ENCODE results near the gene NTMT1. TPM values are rescaled to one million over a fixed set of nuclear protein-coding genes. Genes with fewer than 3 reads are reported as not detected.
"Not testable (repeated sequence)": the region's sequence is repeated elsewhere in the genome, so short reads cannot be mapped to it uniquely, and the experiment has no call there.

Gene NTMT1
- polyA plus RNA-seq, 2 of the 4 experiments (the other 2 are of a cell fraction) = 49.4 to 92.2 TPM

DNA sequence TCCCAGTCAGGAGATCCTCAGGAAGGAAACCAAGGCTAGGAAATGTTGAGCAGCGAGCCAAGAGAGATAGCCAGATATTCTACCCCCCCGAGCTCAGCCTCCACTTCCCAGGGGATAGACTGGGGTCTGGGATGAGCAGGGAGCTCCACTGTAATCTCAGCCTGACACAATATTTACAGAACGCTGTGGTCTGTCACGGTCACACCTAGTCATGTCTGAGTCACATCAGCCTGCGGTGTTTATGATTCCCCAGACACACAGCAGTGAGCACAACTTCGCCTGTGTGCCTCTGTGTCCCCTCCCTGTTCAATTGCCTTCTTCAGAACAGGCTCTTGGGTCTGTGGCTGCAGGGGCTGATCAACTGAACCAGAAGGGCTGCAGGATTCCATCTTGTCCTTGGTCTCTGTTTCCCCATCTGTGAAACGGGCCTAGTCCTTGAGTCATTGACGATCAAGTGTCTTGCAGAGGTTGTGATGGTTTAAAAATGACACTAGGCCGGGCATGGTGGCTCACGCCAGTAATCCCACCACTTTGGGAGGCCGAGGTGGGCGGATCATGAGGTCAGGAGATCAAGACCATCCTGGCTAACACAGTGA, 30.9 kb downstream of the NTMT1 start (continued):
- TF ChIP-seq CTCF (IDR thresholded peaks at IDR 0.05) = no peak
- peak in 1 of 2 experiments; percentile 35; a peak in 1 of 4 replicates for TF ChIP-seq CEBPB (IDR thresholded peaks at IDR 0.05)
- no peak for TF ChIP-seq MYC (IDR thresholded peaks at IDR 0.05; ENCODE audit: borderline replicate concordance, low read length)
- TF ChIP-seq NFE2L2 (conservative IDR thresholded peaks at IDR 0.05; ENCODE audit: low read length) = no peak
- TF ChIP-seq, protein P1, sequence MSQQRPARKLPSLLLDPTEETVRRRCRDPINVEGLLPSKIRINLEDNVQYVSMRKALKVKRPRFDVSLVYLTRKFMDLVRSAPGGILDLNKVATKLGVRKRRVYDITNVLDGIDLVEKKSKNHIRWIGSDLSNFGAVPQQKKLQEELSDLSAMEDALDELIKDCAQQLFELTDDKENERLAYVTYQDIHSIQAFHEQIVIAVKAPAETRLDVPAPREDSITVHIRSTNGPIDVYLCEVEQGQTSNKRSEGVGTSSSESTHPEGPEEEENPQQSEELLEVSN (IDR thresholded peaks at IDR 0.05; ENCODE audit: borderline replicate concordance, low read depth) = no peak
- TF ChIP-seq BHLHE40 (IDR thresholded peaks at IDR 0.05; ENCODE audit: low read depth, low read length) = no peak
- TF ChIP-seq HOXB5 (CRISPR knock-in tag; IDR thresholded peaks at IDR 0.05) = no peak
- no peak for TF ChIP-seq USF2 (IDR thresholded peaks at IDR 0.05)
- no peak for TF ChIP-seq RARB (CRISPR knock-in tag; IDR thresholded peaks at IDR 0.05)
- TF ChIP-seq EP300 (IDR thresholded peaks at IDR 0.05) = no peak
- peak in 1 of 2 experiments; percentile 18; a peak in 1 of 5 replicates for TF ChIP-seq JUN (IDR thresholded peaks at IDR 0.05)
- TF ChIP-seq EHF (CRISPR knock-in tag; IDR thresholded peaks at IDR 0.05) = no peak
- no peak for TF ChIP-seq CHD4 (IDR thresholded peaks at IDR 0.05; ENCODE audit: borderline replicate concordance)

DNA sequence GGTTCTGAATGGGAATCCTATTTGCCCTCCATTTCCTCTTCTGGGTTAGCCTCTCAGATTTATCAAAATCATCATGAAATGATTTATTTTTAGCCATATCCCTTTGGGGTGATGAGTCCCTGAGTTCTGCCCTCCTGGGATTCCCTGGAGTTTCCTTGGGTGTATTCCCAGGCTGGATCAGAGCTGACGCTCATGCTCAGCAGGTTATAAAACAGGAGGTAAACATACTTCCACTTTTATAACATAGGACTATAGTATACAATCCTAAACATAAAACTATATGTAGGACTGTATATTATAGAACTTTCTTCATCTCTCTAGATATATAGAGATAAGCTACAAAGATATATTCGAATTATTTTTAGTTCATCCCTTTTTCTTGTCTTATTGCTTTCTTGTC, 35.1 kb downstream of the NTMT1 start:
- CTCF ChIA-PET = interaction anchor here (0.5 to 1.8 kb wide), 6 partner anchors 19 to 756 kb away, joined by 3 to 5 read pairs (median 3); no protein-coding TSS in a partner anchor
- TF ChIP-seq FOSL2 (IDR thresholded peaks at IDR 0.05) (no peak), FOSL2 (CRISPR knock-in tag; IDR thresholded peaks at IDR 0.05) (no peak)

DNA sequence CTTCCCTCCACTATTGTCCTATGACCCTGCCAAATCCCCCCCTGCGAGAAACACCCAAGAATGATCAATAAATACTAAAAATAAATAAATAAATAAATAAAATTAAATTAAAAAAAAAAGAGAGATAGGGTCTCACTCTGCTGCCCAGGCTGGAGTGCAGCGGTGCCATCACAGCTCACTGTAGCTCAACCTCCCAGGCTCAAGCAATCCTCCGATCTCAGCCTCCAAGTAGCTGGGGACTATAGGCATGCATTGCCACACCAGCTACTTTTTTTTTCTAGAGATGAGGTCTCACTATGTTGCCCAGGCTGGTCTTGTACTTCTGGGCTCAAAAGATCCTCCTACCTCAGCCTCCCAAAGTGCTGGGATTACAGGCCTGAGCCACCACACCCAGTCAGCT, 36.3 kb downstream of the NTMT1 start:
- DNase-seq (ENCODE audit: low read depth in 1 of 2, low spot score in 1 of 2); ATAC-seq; H3K4me3 ChIP-seq; H3K9me3 ChIP-seq; H3K27ac ChIP-seq; POLR2A ChIA-PET; H3K4me2 ChIP-seq; FAIRE-seq: not testable (repeated sequence)
- WGBS (ENCODE audit: missing lambda C conversion rate) = no CpG with 5 or more reads among the region's 3 CpGs
- CTCF ChIA-PET = interaction anchor here (0.7 to 2.4 kb wide), 2 partner anchors 64 to 595 kb away, joined by 3 to 8 read pairs; no protein-coding TSS in a partner anchor
- H3K4me1 ChIP-seq = peaks cover 14% of the 10 kb centered on the region; the same call in 2 of the 3 replicates

More for the DNA sequence above, 35.1 kb downstream of the NTMT1 start:
- ATAC-seq (no peak), DNase-seq (ENCODE audit: low read depth in 1 of 2, low spot score in 1 of 2) (no peak), FAIRE-seq (no peak)
- Histone ChIP-seq H3K4me1 (peaks cover 21% of the 10 kb centered on the region), H3K9me3 (no peaks in the 10 kb centered on the region), H3K27ac (no peak overlapping the region), H3K4me3 (no peak overlapping the region), H3K4me2 (no peak overlapping the region)
- POLR2A ChIA-PET = interaction anchor here (0.7 kb wide), 1 partner anchor 578 kb away, joined by 3 read pairs; no protein-coding TSS in a partner anchor
- WGBS (ENCODE audit: missing lambda C conversion rate) = 56% methylated on average over 2 of the region's 2 CpGs

GRCh38 chr9:129664746-129665388, 38.9 kb downstream of the NTMT1 start:
- POLR2A ChIA-PET = no interaction called here
- H3K9me3 ChIP-seq = no peaks in the 10 kb centered on the region
- FAIRE-seq (no peak), DNase-seq (ENCODE audit: low read depth in 1 of 2, low spot score in 1 of 2) (no peak), ATAC-seq (peak; percentile 47 to 75; a peak in 4 of 6 replicates)
- TF ChIP-seq CEBPB (IDR thresholded peaks at IDR 0.05) = no peak
- no peak for TF ChIP-seq TFCP2L1 (CRISPR knock-in tag; IDR thresholded peaks at IDR 0.05)
- no peak for TF ChIP-seq POLR2A (IDR thresholded peaks at IDR 0.05; ENCODE audit: low read length)
- CTCF ChIA-PET = no interaction called here
- H3K4me3 ChIP-seq = peak overlapping the region; percentile 77
- H3K27ac ChIP-seq = peak overlapping the region; percentile 82 to 86
- H3K4me2 ChIP-seq = peak overlapping the region; percentile 86
- 73% methylated on average over 17 of the region's 36 CpGs for WGBS (ENCODE audit: missing lambda C conversion rate)
- peaks cover 18% of the 10 kb centered on the region; the same call in 1 of the 3 replicates for H3K4me1 ChIP-seq

All from A549 (cell line).